ENCODE measurements around the gene ZNF618.

DNA sequence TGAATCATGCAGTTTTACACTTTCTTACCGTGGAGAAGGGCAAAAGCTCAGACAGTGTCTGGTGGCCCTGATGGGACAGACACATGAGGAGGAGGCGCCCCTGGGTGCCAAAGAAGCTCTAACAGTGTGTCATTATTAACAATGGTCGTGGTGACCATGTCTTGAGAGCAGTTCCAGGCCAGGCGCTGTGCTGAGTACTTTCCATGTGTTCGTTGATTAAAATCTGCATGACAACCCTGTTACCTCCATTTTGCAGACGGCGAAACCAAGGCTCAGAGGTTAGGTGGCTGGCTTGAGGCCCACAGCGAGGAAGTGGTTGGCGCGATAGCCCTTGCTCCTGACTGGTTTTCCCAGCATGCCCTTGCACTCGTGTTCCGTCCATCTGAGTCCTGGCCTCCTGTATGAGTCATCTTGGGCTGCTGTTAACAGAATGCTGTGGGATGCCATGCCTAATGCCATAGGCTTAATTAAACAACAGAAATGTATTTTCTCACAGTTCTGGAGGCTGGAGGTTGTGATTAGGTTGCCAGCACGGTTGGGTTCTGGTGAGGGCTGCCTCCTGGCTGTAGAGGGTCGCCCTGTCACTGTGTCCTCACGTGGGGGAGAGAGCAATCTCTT is 110.0 kb downstream of the ZNF618 start:
- TF ChIP-seq, protein P1, sequence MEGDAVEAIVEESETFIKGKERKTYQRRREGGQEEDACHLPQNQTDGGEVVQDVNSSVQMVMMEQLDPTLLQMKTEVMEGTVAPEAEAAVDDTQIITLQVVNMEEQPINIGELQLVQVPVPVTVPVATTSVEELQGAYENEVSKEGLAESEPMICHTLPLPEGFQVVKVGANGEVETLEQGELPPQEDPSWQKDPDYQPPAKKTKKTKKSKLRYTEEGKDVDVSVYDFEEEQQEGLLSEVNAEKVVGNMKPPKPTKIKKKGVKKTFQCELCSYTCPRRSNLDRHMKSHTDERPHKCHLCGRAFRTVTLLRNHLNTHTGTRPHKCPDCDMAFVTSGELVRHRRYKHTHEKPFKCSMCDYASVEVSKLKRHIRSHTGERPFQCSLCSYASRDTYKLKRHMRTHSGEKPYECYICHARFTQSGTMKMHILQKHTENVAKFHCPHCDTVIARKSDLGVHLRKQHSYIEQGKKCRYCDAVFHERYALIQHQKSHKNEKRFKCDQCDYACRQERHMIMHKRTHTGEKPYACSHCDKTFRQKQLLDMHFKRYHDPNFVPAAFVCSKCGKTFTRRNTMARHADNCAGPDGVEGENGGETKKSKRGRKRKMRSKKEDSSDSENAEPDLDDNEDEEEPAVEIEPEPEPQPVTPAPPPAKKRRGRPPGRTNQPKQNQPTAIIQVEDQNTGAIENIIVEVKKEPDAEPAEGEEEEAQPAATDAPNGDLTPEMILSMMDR (conservative IDR thresholded peaks at IDR 0.05; ENCODE audit: low read depth in 2 of 2) = no peak
- TF ChIP-seq POLR2AphosphoS5 (IDR thresholded peaks at IDR 0.05; ENCODE audit: low read depth) (no peak), EZH2 (IDR thresholded peaks at IDR 0.05; ENCODE audit: low read depth, unreplicated experiment) (no peak), CREB1 (CRISPR knock-in tag; IDR thresholded peaks at IDR 0.05; ENCODE audit: low read depth) (no peak), NANOG (IDR thresholded peaks at IDR 0.05; ENCODE audit: borderline replicate concordance) (no peak), EZH2phosphoT487 (IDR thresholded peaks at IDR 0.05; ENCODE audit: unreplicated experiment) (no peak), ZNF114 (CRISPR knock-in tag; IDR thresholded peaks at IDR 0.05) (no peak), ZNF331 (CRISPR knock-in tag; IDR thresholded peaks at IDR 0.05; ENCODE audit: low read depth) (no peak)
- TF ChIP-seq, protein P2, sequence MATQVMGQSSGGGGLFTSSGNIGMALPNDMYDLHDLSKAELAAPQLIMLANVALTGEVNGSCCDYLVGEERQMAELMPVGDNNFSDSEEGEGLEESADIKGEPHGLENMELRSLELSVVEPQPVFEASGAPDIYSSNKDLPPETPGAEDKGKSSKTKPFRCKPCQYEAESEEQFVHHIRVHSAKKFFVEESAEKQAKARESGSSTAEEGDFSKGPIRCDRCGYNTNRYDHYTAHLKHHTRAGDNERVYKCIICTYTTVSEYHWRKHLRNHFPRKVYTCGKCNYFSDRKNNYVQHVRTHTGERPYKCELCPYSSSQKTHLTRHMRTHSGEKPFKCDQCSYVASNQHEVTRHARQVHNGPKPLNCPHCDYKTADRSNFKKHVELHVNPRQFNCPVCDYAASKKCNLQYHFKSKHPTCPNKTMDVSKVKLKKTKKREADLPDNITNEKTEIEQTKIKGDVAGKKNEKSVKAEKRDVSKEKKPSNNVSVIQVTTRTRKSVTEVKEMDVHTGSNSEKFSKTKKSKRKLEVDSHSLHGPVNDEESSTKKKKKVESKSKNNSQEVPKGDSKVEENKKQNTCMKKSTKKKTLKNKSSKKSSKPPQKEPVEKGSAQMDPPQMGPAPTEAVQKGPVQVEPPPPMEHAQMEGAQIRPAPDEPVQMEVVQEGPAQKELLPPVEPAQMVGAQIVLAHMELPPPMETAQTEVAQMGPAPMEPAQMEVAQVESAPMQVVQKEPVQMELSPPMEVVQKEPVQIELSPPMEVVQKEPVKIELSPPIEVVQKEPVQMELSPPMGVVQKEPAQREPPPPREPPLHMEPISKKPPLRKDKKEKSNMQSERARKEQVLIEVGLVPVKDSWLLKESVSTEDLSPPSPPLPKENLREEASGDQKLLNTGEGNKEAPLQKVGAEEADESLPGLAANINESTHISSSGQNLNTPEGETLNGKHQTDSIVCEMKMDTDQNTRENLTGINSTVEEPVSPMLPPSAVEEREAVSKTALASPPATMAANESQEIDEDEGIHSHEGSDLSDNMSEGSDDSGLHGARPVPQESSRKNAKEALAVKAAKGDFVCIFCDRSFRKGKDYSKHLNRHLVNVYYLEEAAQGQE (IDR thresholded peaks at IDR 0.05; ENCODE audit: unreplicated experiment) = no peak
